Pulmonary artery endothelial cell (primary cell): ENCODE data around the gene PNMA6F. TPM values are rescaled to one million over a fixed set of nuclear protein-coding genes. Genes with fewer than 3 reads are reported as not detected.
"Not testable (repeated sequence)": the region's sequence is repeated elsewhere in the genome, so short reads cannot be mapped to it uniquely, and the experiment has no call there.

Experiments used
- DNase-seq: peaks from one replicate; pipeline ENCODE4 v3.0.0-alpha.2; 2011; ENCODE audit warnings: low read depth, low spot score
- total RNA-seq: library from RNA; depleted of rRNA; stranded (reverse); fragments of >200 nt; gene quantifications from 2 replicates; pipeline ENCODE4 v1.2.3, GENCODE V29; 2014

Gene PNMA6F
- total RNA-seq, 1 donor from 2014 or later, result not detected

DNA sequence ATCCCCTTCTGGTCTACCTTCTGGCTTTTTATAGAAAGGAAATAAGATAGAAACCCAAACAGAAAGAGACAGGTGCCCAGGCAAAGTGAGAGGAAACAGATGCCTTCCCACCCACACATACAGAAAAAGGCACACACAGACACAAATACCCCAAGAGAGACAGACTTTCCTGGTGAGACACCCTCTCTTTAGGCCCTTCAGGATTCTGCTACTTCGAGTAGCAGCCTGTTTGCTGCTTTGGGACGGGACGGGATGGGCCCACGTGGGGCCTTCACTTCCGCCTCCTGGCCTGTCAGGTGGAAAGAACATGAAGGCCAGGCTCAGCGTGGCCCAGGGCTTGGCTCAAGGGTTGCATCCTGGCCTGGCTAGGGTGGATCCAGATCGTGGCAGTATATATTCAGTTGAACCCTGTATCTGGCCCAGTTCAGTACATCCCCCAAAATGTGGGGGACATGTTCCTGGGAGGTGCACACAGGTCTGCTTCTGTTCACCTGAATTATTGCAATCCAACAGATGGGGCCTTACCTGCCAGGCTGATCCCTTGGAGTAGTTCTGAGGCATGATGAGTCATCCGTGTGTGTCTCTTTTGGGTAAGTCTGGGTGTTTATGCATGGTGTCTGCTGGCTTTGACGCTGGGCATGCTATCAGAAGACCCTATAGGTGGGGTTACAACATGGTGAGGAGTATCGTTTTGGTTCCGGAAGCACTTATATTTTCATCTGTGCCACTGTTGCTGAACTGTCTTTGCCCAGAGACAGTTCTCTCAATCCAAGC, 14.7 kb upstream of the PNMA6F start:
- DNase-seq, result no peak

DNA sequence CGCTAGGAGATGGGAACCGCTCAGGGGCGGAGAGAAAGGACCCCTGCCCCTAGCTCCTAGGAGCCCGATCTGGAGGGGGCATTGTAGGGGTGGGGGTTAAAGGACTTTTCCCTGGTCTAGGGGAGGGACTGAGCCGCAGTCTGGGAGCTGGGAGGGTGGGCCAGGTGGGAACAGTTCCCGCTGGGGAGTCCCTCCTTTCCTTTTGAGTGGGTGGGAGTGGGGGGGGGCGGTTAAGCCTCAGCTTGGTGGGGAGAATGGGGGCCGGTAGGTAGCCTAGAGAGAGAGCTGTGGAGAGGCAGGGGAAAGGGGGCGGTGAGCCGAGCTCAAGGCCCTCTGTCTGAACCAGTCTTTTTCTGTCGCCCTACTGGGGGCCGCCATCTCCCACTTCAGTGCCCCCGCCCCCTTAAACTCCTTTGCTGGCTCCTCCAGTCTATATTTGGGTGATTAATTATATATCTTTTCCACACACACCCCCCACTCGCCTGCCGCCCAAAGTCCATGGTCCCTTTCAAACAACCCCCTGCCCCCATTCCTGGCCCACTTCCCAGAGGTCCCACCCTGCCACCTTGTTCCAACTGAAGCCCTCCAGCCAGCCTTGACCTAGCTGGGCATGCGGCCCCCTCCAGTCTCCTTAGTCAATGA, 13.2 kb upstream of the PNMA6F start:
- no peak for DNase-seq

DNA sequence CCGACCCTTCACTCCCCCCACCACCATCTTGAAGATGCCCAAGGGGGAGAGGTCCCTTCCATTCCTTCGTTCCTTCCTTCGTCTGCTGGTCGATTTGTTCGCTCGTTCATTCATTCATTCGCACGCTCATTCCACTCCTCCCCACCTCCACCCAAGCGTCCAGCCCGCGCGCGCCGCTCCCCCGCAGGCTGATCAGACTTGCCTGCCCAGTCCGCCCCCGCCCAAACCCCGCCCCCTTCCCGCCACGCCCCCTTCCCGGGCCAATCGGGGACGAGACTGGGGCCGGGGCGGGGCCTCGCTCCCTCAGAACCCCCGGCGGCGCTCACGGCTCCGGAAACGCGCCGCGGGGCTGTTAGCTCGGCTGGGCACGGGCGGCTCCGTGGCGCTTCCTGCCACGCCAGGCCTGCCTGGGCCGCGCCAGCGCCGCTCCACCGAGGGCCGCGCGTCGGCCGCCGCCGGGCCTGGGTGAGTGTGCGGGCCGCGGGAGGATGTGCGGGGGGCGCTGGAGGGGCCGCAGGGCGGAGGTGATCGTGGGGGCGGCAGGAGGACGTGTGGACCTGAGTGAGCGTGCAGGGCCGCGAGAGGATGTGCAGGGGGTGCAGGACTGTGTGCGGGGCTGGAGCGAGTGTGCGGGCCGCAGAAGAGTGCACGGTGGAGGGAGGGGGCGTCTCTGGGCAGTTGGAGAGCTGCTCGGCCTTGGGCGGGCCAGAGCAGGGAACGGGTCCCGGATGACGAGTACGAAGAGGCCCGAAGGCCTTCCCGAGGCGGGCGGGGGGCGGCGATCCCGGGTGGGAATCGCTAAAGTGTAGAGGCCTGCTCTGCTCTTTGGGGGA, 12.5 kb upstream of the PNMA6F start, which contains the start of gene ZNF275:
Gene ZNF275 (plus strand): TSS at position 333 of the 833 bp plus-strand sequence. CDS start 2,527 bp downstream, outside the sequence.
- peak; percentile 15 for DNase-seq

DNA sequence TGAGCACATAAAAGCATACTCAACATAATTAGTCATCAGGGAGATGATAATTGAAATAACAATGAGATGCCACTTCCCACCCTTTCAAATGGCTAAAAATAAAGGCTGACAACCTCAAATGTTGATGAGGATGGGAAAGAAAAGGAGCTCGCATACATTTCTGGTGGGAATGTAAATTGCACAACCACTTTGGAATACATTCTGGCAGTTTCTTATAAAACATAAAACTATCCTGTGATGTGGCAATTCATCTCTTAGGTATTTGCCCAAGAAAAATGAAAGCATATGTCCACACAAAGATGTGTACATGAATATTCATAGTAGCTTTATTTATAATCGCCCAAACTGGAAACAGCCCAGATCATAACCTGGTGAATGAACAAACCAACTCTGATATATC, 11.7 kb upstream of the PNMA6F start:
- DNase-seq, result no peak

DNA sequence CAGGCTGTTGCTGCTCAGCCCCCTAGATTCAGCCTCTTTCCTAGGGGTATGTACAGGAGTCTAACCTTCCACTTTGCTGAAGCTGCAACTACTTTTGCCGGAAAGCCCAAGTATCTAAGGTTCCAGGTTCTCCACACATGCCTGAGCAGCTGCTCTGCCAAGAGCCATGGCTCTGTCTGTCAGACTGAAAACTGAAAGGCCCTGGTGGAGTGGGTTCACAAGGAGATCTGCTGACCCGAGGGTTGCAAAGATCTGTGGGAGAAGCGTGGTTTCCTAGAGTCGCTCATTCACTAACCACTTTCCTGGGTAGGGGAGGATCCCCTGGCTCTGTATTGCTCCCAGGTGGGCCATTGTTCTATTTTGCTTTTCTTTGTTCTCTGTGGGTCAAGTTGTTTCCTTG, 6.0 kb upstream of the PNMA6F start:
- no peak for DNase-seq

DNA sequence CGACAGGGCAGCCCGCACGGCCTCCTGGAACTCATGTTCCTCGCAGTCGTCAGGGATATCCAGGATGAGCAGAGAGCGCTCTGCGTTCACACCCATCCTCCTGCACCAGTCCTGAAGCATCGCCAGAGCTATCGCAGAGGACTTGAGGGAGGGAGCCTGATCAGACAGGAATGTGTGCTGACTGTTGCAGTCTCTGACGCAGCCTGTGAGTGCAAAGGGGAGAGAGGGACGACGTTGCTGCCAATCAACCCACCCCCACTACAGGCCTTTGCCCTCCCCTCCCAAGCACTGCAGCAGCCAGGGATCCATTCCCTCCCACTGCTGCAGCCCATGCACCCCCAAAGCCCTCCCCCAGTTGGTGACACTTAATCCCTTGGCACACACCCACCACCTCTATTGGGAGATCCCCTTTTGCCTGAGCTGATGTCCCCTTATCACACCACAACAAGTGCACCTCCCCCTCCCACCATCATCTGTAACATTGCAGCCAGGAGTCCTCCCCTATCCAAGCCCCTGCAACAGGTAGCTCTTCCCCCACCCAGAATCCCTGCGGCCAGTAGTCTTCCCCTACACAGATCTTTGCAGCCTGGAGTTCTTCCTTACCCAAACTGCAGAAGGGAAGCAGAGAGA, 897 bp downstream of the PNMA6F start:
- no peak for DNase-seq

DNA sequence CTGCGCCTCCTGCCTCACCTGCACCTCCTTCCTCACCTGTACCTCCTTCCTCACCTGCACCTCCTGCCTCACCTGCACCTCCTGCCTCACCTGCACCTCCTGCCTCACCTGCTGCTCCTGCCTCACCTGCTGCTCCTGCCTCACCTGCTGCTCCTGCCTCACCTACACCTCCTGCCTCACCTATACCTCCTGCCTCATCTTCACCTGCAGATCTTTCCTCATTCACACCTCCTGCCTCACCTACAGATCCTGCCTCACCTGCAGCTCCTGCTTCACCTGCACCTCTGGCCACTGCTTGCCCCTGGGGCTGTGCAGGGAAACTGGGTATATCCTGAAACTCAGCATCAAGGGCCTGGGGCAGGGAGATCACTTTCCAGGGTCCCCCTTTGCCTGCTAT, 1.5 kb downstream of the PNMA6F start:
- DNase-seq, result not testable (repeated sequence)

DNA sequence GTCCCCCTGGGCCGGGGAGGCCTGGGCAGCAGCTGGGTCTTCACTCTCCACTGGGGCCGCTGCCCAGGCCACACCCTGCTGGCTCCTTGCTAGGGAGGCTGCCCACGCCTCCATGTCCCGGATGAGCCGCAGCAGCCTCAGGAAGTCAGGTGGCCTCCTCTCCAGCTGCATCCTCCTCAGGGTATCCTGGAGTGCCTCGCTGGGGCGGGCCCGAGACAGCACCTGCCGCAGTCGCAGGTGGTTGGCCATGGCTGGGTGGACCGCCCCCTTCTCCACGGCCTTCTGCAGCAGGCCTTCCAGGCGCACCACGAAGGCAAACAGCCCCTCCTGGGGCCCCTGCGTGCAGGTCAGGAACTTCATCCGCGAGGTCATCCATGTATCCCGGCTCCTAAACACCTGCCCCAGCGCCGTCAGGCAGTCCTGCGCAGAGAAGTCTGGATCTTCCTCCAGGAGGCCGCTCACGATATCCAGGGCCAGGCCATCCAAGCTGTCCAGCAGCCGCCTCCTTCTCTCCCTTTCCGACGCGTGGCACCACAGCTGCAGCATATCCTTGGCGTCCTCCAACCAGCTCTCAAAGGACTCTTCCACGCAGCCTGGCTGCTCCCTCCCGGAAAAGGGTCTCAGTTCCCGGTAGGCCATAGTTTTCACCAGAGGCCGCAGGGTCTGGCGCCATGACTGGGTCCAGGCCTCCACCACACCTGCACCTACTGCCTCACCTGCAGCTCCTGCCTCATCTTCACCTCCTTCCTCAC, 2.1 kb downstream of the PNMA6F start:
- DNase-seq, result no peak

DNA sequence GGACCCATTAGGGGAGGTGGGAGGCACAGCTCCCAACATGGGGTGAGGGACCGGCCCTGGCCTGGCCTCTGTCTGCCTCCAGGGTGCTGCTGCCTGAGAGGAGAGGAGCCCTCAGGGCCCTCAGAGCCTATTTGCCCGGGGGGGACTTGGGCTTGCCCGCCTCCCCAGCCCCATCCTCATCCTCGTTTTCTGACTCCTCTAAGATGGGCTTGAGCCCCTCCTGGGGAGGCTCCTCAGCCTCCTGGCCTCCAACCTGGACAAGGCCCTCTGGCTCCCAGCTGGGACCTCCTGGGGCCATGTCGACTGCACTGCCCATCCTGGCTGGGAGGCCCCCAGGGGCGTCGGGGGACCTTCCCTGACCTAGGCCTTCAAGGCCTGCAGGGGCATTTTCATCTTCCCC, 2.8 kb downstream of the PNMA6F start:
- no peak for DNase-seq

DNA sequence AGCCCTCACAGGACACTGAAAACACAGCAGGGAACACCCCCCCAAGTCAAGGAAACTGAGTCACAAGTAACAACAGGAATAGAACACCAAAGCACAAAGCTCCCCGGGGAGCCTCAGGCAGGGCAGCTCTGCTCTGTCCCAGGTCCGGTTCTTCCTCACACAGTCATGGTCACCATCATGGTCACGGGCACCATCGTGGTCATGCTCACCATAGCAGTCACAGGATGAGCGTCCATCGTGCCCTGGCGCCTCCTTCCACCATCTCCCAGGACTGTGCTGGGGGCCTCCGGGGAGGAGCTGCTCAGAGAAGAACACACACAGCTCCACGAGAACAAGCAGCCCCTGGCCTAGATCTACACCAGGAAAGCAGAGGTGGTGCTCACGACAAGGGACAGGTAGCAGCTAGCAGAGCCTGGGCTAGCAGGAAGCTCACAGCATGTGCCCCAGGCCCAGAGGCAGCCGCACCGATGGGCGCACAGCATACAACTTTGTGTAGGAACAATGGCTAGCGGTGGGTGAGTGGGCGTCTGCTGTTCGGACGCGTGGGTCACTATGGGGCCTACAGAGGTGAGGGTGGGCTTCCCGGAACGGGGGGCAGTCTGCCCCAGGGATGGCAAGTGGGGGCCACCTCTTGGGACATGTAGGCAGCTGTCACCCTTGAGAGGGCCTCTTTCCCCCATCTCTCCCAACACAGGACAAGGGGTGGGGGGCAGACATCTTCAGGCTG, 3.4 kb downstream of the PNMA6F start:
- no peak for DNase-seq

DNA sequence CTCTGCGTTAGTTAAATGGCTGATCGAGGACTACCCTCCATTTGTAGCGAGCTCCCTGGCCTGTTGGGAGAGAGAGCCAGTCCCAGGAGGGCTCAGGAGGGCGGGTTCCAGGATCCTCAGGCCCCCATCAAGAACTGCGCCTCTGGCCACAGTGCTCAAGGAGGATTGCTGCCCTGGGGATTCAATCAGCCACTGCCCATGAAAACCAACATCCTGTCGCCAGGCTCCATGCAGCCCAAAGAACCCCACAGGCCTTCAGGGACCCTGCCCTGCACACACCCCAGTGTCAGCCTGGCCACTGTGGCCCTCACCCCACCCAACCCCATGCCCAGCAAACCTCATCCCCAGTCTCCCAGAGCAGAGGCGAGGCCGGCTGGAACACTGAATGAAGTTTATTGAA, 4.3 kb downstream of the PNMA6F start:
- no peak for DNase-seq

DNA sequence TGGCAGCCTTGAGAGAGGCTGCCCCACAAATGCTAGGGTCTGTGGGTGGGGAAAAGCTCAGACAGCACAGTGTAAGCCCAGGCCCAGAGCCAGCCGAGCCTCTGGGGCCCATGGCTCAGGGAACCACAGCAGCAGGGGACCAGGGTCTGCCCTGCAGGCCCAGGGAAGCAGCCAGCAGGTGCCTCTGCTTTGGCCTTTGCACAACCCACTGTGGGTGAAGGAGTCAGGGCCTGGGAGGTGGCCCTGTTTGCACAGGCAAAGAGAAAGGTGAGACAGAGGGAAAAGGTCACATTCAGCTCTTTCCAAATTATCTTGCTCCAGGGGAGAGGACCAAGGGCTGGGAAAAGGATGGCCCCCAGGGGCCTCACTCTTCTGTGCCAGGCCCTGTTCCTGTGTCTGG, 8.7 kb downstream of the PNMA6F start:
- no peak for DNase-seq

DNA sequence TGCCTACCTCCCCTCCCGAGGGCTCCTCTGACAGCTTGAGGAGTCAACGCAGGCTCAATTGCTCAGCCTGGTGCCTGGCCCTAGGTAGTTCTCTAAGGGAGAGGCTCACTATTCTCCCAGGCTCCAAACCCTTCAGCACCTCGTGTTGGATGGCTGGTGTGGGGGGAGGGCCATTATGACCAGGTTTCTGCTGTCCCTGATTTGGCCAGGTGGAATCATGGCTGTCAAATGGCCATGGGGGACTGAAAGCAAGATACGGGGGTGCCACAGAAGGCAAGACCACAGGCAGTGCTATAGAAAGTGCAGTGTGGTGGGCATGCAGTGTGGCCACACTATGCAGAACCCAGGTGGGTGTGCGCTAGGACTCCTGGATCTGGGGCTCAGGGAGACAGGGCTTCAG, 9.5 kb downstream of the PNMA6F start:
- no peak for DNase-seq

DNA sequence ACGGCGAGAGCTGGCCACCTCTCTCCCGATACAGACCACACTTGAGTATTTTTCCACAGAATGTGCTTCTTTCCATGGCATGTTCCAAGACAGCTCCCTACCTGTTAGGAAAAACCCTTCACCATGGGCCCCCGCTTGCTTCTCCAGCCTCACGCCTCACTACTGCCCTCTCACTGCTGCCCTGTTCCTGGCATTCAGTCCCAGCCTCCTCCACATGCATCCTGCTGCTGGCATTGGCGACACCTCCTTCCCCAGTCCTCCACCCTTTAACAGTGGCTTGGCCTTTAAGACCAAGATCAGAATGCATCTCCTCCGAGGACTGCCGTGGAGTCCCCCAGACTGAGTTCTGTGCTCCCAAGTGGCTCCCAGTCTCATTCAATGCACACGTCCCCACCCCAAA, 10.7 kb downstream of the PNMA6F start:
- no peak for DNase-seq

DNA sequence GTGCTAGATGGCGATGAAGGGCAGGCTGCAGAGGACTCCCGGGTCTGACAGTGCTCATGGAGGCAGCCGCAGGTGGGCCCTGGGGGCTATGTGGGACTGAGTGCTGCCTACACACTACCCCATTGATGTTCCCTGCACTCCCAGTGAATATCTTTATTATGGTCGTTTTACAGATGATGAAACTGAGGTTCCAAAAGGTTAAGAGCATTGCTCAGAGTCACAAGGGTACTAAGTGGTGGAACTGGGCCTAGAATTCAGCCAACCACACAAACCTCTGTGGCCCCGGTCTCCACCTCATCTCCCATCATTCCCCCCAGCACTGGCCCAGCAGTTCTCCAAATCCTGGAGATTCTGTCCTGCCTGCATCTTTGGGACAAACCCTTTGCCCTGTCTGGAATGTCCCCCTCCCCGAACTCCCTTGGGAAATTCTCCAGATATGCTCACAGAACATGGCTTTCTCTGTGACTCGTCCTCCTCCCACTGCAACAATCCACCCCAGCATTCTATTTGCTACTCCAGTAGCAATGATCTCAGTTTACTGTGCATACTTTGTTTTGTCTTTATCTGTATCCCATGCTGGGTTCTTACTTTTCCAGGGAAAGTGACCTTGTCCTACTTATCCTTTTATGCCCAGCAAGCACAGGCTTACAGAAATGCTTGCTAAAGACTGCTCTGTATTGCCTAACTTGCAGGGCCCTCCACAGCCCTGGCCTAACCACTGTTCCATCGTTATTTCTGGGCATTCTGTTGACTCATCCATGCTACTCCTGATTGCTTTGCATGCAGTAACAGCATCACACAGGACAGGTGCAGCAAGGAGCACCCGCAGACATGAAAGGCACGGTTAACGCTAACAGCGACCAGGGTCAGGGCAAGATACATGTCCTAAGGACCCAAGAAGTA, 14.0 kb downstream of the PNMA6F start:
- no peak for DNase-seq

DNA sequence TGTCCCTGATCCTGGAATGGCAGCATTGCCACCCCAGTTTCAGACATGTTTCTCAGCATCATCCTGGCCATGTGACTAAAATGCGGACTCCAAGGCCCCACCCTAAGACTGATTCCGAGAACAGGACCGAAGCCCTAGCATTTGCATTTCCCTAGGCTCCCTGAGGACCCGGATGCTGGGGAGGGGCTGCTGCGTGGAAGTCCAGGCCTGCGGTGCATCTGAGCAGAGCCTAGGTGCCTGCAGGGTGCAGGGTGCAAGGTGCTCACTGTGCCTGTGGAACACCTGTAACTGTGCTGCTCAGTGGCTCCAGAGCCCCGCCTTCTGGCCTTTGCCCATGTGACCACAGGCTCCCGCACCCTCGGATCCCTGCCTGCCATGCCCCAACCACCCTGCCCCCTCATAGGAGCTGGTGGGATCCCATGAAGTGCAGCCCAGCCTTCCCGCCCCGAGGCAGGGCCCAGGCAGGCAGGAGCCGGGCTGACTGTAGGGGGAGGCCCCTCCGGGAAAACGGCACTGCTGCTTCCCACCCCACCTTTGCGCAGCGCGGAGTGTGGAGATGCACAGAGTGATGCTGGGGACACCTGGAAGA, 14.9 kb downstream of the PNMA6F start:
- no peak for DNase-seq

DNA sequence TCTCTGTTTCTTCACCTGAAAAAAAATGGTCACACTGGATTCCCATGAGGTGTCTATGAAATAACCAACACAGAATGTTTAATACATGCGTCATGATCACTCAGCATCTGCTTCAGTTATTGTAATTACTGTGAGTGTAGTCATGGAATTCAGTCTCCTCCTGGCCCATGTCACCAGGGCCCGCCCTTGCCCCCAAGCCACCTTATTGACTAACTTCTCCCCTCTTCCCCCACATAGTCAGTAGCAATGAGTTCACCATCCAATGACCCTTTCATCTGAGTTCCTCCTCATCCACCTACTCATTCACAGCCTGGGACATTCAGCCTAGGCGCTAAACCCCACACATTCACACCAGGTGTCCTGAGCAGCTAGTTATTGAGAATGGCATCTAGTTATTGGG, 15.6 kb downstream of the PNMA6F start:
- DNase-seq, result no peak

DNA sequence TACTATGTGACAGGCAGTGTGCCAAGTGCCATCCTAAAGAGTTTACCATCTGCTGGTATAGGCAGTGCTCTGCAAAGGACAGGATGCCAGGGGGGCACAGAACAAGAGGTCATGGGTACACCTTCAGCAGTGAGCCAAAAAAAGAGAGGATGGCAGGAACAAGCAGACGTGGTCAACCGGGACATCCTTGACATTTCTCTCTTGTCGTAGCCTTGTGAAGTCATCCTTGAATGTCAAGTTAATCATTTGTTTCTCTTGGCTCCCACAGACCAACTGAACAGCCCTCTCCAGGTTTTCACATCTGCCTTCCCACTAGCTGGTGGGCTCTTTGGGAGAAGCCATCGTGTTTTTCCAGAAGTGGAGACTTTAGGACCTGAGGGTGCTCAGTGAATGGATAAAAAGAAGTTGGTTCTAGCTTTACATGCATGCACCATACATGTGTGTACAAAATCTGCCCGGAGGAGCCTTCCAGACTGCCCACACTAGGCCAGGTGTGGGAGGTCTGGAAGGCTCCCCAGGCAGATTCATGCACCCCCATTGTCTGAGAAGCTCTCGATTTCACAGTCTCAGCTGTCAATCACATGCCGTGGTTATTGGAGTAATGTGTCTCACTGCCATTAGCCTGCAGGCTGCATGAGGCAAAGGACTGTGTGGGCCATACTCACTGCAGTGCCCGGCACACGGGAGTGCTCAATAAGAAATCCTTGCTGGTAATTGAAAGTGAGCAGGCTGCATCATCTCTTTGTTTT, 16.4 kb downstream of the PNMA6F start:
- DNase-seq, result no peak
